NT2/D1 (cell line): ENCODE measurements around the gene ASIP.

Experiments used
- YY1 ChIP-seq: IDR thresholded peaks from 2 replicates; pipeline ENCODE4 v1.6.1; 2011; ENCODE audit not compliant: insufficient read length, insufficient read depth
- ZNF274 ChIP-seq: IDR thresholded peaks from 2 replicates; pipeline ENCODE4 v1.6.1; 2011; ENCODE audit warnings: mild to moderate bottlenecking, low read depth, low read length

DNA sequence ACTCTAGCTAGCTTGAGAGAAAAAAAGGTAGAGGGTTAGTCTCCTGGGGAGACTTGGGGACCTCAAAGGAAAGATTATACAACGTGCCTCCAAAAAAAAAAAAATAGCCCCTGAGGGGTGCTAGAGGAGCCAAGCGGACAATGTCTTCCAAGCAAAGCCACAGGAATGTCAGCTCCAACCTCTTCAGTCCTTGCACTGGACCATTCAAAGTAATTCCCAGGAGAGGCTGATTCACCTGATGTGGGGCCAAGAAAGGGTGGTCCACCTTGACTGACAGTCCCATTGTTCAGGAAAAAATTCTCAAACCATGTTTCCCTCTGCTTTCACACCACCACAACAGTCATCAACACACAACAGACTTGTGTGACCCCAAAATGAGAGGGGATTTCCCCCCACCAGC lies 30.7 kb downstream of the ASIP start:
- TF ChIP-seq YY1 (no peak), ZNF274 (no peak)
